Measurements from ENCODE around the gene MGAT5B. TPM values are rescaled to one million over a fixed set of nuclear protein-coding genes. Genes with fewer than 3 reads are reported as not detected.

MGAT5B gene
- total RNA-seq, 1 donor = 0.36 TPM

DNA sequence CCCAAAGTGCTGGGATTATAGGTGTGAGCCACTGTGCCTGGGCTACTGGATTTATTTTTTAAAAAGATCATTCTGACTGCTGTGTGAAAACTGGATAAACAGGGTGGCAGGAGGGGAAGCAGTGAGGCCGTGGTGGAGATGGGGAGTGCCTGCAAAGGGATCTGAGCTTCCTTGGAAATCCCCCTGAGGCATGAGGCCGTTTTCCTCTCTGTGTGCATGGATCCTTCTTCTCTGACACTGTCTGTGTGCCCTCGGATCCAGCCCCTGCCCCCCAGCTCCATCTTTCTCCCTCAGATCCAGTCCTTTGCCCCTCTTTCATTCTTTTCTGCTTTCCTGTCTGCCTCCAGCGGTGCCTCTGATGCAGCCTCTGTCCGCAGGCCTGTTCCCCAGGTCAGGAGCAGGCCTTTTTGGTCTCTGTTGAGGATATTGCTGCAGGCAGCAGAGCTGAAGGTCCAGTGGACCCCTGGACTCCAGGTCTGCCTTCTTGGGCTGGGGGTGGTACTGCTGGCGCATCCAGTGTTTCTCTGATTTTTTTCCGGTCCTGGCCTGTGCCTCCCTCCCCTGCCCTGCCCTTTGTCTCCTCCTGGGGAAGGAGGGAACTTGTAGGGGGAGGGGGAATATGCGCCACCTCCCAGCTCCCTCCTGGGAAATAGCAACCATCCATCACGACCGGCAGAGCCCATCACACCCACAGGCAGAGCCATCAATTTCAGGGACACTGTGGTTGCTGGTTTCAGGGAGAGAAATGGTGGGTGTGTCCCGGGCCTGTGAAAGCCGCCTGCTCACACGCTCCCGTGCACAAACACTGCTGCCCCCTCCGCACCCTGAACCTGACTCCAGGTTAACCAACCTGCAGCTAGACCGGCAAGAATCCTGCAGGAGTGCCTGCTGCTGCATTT, 17.0 kb downstream of the MGAT5B start:
- Histone ChIP-seq H3K36me3 (ENCODE audit: insufficient read depth, low read length) (no peaks in the 10 kb centered on the region), H3K4me1 (ENCODE audit: insufficient read depth, low read length) (no peaks in the 10 kb centered on the region), H3K4me2 (ENCODE audit: insufficient read depth, low read length) (no peak overlapping the region), H2AFZ (ENCODE audit: low read length) (no peak overlapping the region), H3K79me2 (ENCODE audit: insufficient read depth, low read length) (no peaks in the 10 kb centered on the region), H3K27ac (ENCODE audit: low read depth, low read length) (no peak overlapping the region), H3K27me3 (ENCODE audit: insufficient read depth, low read length) (peaks cover 13% of the 10 kb centered on the region), H3K4me3 (ENCODE audit: insufficient read depth, low read length) (no peak overlapping the region), H4K20me1 (ENCODE audit: insufficient read depth, low read length) (no peaks in the 10 kb centered on the region), H3K9me3 (ENCODE audit: low read depth, low read length) (no peaks in the 10 kb centered on the region)
- peak; percentile 81 for DNase-seq (ENCODE audit: insufficient read length, low spot score, missing footprints)
- TF ChIP-seq, protein P1, sequence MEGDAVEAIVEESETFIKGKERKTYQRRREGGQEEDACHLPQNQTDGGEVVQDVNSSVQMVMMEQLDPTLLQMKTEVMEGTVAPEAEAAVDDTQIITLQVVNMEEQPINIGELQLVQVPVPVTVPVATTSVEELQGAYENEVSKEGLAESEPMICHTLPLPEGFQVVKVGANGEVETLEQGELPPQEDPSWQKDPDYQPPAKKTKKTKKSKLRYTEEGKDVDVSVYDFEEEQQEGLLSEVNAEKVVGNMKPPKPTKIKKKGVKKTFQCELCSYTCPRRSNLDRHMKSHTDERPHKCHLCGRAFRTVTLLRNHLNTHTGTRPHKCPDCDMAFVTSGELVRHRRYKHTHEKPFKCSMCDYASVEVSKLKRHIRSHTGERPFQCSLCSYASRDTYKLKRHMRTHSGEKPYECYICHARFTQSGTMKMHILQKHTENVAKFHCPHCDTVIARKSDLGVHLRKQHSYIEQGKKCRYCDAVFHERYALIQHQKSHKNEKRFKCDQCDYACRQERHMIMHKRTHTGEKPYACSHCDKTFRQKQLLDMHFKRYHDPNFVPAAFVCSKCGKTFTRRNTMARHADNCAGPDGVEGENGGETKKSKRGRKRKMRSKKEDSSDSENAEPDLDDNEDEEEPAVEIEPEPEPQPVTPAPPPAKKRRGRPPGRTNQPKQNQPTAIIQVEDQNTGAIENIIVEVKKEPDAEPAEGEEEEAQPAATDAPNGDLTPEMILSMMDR (IDR thresholded peaks at IDR 0.05; ENCODE audit: extremely low read depth, low read depth, low read length) = no peak

DNA sequence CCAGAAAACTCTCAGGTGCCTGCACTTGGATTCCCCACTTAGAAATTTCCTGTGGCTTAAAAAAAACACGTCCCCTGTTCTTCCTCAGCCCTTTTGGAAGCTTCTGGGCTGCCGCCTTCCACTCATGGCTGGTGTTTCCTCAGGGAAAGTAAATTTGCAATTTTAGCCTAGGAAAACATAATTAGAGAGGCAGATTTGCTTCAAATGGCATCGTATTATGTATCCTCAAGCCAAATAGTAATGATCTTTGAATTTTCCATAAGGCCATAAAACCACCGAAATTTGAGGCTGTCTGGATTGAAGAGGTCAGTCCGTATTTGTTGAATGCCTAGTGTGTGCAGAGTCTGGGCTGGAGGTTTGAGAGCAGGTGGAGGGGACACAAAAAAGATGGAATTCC, 17.7 kb downstream of the MGAT5B start:
- peaks cover 10% of the 10 kb centered on the region for H3K27me3 ChIP-seq (ENCODE audit: insufficient read depth, low read length)
- no peaks in the 10 kb centered on the region for H3K4me1 ChIP-seq (ENCODE audit: insufficient read depth, low read length)
- no peak overlapping the region for H3K27ac ChIP-seq (ENCODE audit: low read depth, low read length)
- peak; percentile 63 for DNase-seq (ENCODE audit: insufficient read length, low spot score, missing footprints)
- H3K79me2 ChIP-seq (ENCODE audit: insufficient read depth, low read length) = no peaks in the 10 kb centered on the region
- no peak overlapping the region for H3K4me2 ChIP-seq (ENCODE audit: insufficient read depth, low read length)
- H3K36me3 ChIP-seq (ENCODE audit: insufficient read depth, low read length) = no peaks in the 10 kb centered on the region
- H3K4me3 ChIP-seq (ENCODE audit: insufficient read depth, low read length) = no peak overlapping the region
- no peaks in the 10 kb centered on the region for H4K20me1 ChIP-seq (ENCODE audit: insufficient read depth, low read length)
- H3K9me3 ChIP-seq (ENCODE audit: low read depth, low read length) = no peaks in the 10 kb centered on the region
- TF ChIP-seq, protein P1 (IDR thresholded peaks at IDR 0.05; ENCODE audit: extremely low read depth, low read depth, low read length) = no peak
- no peak overlapping the region for H2AFZ ChIP-seq (ENCODE audit: low read length)

DNA sequence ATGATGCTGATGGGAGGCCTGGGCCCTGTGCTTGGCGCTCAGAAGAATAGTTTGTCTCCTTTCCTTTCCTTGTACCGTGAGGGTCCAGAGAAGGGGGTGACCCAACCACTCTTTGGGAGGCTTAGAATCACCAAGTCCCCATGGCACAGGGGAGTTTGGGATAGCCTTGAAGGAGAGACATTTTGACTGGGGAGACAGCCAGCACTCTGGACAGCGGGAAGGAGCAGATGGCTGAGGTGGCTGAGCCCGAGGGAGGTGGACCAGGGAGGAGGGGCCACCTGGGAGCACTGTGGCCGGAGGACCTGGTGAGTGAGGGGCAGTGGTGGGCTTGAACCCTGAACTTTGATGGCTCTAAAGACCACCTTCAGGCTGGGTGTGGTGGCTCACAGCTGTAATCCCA, 18.2 kb downstream of the MGAT5B start:
- Histone ChIP-seq H3K4me2 (ENCODE audit: insufficient read depth, low read length) (no peak overlapping the region), H2AFZ (ENCODE audit: low read length) (no peak overlapping the region), H3K79me2 (ENCODE audit: insufficient read depth, low read length) (no peaks in the 10 kb centered on the region), H3K36me3 (ENCODE audit: insufficient read depth, low read length) (no peaks in the 10 kb centered on the region), H3K4me1 (ENCODE audit: insufficient read depth, low read length) (no peaks in the 10 kb centered on the region), H3K27me3 (ENCODE audit: insufficient read depth, low read length) (peaks cover 9% of the 10 kb centered on the region), H3K4me3 (ENCODE audit: insufficient read depth, low read length) (no peak overlapping the region), H3K27ac (ENCODE audit: low read depth, low read length) (no peak overlapping the region), H3K9me3 (ENCODE audit: low read depth, low read length) (no peaks in the 10 kb centered on the region), H4K20me1 (ENCODE audit: insufficient read depth, low read length) (no peaks in the 10 kb centered on the region)
- TF ChIP-seq, protein P1 (IDR thresholded peaks at IDR 0.05; ENCODE audit: extremely low read depth, low read depth, low read length) = no peak
- peak; percentile 73 for DNase-seq (ENCODE audit: insufficient read length, low spot score, missing footprints)

DNA sequence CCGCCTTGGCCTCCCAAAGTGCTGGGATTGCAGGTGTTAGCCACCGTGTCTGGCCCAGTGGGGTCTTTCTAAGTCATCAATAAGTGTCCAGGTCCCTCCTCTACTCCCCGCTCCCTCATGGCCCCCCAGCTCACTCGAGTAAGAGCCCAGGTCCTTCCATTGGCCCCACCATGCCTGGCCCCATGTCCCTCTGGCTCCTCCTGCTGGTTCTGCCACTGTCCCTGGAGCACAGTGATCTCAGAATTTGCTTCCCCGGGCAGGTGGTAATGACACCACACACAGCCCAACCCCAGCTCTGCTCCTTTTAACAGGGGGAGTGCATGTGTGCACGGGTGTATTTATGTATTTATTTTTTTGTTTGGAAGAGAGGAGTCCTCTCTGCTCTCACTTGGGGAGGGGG, 19.6 kb downstream of the MGAT5B start:
- H3K27ac ChIP-seq (ENCODE audit: low read depth, low read length) = no peak overlapping the region
- no peak overlapping the region for H3K4me2 ChIP-seq (ENCODE audit: insufficient read depth, low read length)
- H3K9me3 ChIP-seq (ENCODE audit: low read depth, low read length) = no peaks in the 10 kb centered on the region
- peak; percentile 63 for DNase-seq (ENCODE audit: insufficient read length, low spot score, missing footprints)
- no peak overlapping the region for H3K4me3 ChIP-seq (ENCODE audit: insufficient read depth, low read length)
- TF ChIP-seq, protein P1 (IDR thresholded peaks at IDR 0.05; ENCODE audit: extremely low read depth, low read depth, low read length) = peak; percentile 8
- H3K79me2 ChIP-seq (ENCODE audit: insufficient read depth, low read length) = no peaks in the 10 kb centered on the region
- no peaks in the 10 kb centered on the region for H4K20me1 ChIP-seq (ENCODE audit: insufficient read depth, low read length)
- H3K36me3 ChIP-seq (ENCODE audit: insufficient read depth, low read length) = no peaks in the 10 kb centered on the region
- no peak overlapping the region for H2AFZ ChIP-seq (ENCODE audit: low read length)
- no peaks in the 10 kb centered on the region for H3K4me1 ChIP-seq (ENCODE audit: insufficient read depth, low read length)
- H3K27me3 ChIP-seq (ENCODE audit: insufficient read depth, low read length) = peaks cover 9% of the 10 kb centered on the region

Data from osteoblast (primary cell).